Chondrocyte (in vitro differentiated cells): ENCODE results near the gene PTTG1IP. TPM values are rescaled to one million over a fixed set of nuclear protein-coding genes. Genes with fewer than 3 reads are reported as not detected.

ENCODE experiments used
- DNase-seq: peaks from one replicate; pipeline ENCODE4 v3.0.0; 2021; ENCODE audit warnings: mixed read lengths, low spot score
- H3K27ac Mint-ChIP-seq: one replicate; pipeline ENCODE4 v1.8.0; 2021; ENCODE audit warnings: mild to moderate bottlenecking, moderate library complexity, mixed read lengths; ENCODE audit not compliant: unreplicated experiment
- H3K27me3 Mint-ChIP-seq: 2 replicates; pipeline ENCODE4 v1.8.0; 2021; ENCODE audit warnings: low read depth, mixed read lengths
- H3K36me3 Mint-ChIP-seq: 2 replicates; pipeline ENCODE4 v1.8.0; 2021; ENCODE audit warnings: low read depth, mixed read lengths
- H3K4me1 Mint-ChIP-seq: 2 replicates; pipeline ENCODE4 v1.8.0; 2021; ENCODE audit warnings: low read depth, mild to moderate bottlenecking, mixed read lengths
- H3K4me3 Mint-ChIP-seq: one replicate; pipeline ENCODE4 v1.8.0; 2021; ENCODE audit warnings: mild to moderate bottlenecking, moderate library complexity, mixed read lengths; ENCODE audit not compliant: unreplicated experiment
- H3K9me3 Mint-ChIP-seq: 2 replicates; pipeline ENCODE4 v1.8.0; 2021; ENCODE audit warnings: low read depth, mixed read lengths
- CTCF ChIP-seq: fragments of 200-600 bp; sonication (generic); IDR thresholded peaks from 2 replicates; pipeline ENCODE4 v1.5.0; 2021; ENCODE audit warnings: antibody characterized with exemption, mild to moderate bottlenecking, moderate library complexity
- total RNA-seq: library from RNA; stranded (reverse); gene quantifications from 3 replicates; pipeline ENCODE4 v1.2.1, GENCODE V29; 2021

The PTTG1IP gene
- total RNA-seq, 1 donor from 2014 or later, result 329 TPM

DNA sequence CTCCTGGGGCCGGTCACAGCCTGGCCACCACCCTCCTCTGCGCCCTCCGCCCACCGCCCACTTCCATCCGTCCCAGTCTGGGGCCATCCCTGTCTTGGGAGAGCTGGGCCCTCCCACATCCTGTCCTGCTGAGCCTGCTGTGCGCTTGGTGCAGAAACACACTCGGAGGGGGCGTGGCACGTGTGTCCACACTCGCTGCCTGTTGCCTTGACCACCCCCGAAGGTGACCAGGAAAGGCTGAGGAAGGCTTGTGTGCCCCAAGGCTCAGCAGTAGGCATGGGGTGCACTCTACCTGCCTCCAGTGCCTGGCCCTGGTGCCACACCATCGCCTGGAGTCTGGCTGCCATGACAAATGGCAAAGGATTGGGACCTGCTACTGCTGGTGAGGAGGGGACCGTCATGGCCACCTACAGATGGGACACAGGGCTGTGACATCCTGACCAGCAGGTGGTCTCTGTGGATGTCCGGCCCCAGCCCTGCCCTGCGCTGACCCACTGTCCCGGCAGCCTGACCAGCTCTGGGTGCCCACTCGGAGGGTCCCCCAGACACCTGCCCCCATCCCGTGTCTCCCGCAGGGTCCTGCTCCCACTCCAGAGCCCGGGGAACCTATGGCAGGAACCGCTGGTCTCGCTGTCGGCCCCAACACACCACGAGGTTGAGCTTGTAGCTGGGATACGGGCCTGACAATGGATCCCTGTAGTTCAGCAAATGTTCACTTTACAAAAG is 23.2 kb upstream of the PTTG1IP start:
- TF ChIP-seq CTCF, result no peak
- Mint-ChIP-seq H3K27ac (no peak overlapping the region), H3K27me3 (peaks cover 43% of the 10 kb centered on the region), H3K4me3 (no peak overlapping the region), H3K9me3 (no peaks in the 10 kb centered on the region), H3K36me3 (no peaks in the 10 kb centered on the region), H3K4me1 (no peaks in the 10 kb centered on the region)
- DNase-seq, result peak; percentile 87

- no peaks in the 10 kb centered on the region for H3K4me1 Mint-ChIP-seq
- TF ChIP-seq CTCF, result no peak
- DNase-seq, result peak; percentile 60
- no peak overlapping the region for H3K4me3 Mint-ChIP-seq
- peaks cover 40% of the 10 kb centered on the region for H3K27me3 Mint-ChIP-seq
- H3K36me3 Mint-ChIP-seq, result no peaks in the 10 kb centered on the region
- no peak overlapping the region for H3K27ac Mint-ChIP-seq
- H3K9me3 Mint-ChIP-seq, result no peaks in the 10 kb centered on the region
Observed at GRCh38 chr21:44895859-44896258, 22.4 kb upstream of the PTTG1IP start.

DNA sequence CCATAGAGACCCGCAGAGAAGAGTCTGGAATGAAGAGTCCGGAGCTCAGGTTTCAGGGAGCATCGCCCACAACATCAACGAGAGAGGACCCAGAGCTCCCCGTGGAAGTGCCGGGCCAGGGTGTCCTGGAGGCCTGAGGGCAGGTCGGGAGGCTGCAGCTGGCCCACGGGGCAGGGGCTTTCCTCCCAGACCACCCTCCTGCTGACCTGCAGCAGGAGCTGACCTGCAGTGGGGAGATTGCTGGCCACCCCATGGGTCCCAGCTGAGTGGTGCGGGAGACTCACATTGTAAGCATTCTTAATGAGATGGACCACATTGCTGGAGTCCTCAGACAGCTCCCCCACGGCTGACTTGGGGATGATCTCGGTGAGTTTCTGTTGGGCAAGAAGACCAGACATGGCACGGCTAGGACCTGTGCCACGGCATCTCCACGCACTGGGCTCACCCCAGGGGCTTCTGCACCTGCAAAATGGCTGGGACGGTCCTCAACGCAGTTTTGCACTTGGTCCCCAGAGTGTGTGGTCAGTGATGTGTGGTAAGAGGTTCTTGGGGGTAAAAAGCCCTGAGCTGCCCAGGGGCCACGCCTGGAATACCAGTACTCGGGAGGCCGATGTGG is 21.3 kb upstream of the PTTG1IP start:
- Mint-ChIP-seq H3K36me3 (no peaks in the 10 kb centered on the region), H3K27me3 (peaks cover 40% of the 10 kb centered on the region), H3K4me1 (no peaks in the 10 kb centered on the region), H3K27ac (no peak overlapping the region), H3K9me3 (no peaks in the 10 kb centered on the region), H3K4me3 (no peak overlapping the region)
- DNase-seq, result peak; percentile 58
- TF ChIP-seq CTCF, result no peak

- H3K9me3 Mint-ChIP-seq, result no peaks in the 10 kb centered on the region
- peaks cover 37% of the 10 kb centered on the region for H3K27me3 Mint-ChIP-seq
- no peak for DNase-seq
- H3K4me1 Mint-ChIP-seq, result no peaks in the 10 kb centered on the region
- H3K27ac Mint-ChIP-seq, result no peak overlapping the region
- TF ChIP-seq CTCF, result no peak
- H3K4me3 Mint-ChIP-seq, result no peak overlapping the region
- no peaks in the 10 kb centered on the region for H3K36me3 Mint-ChIP-seq
Observed at GRCh38 chr21:44893948-44894656, 20.6 kb upstream of the PTTG1IP start.

DNA sequence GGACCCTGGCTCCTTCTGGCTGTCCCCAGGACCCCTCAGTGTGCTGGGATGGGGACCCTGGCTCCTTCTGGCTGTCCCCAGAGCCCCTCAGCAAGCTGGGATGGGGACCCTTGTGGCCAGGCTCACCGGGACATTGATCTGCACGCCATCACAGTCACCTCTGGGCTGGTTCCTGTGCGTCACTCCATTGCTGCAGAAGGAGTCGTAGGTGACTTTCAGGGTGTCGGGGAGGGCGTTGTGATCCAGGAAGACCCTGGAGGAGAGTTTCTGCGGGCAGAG is 19.7 kb upstream of the PTTG1IP start:
- DNase-seq, result no peak
- Mint-ChIP-seq H3K9me3 (no peaks in the 10 kb centered on the region), H3K36me3 (no peaks in the 10 kb centered on the region), H3K27me3 (peaks cover 33% of the 10 kb centered on the region), H3K27ac (no peak overlapping the region), H3K4me3 (no peak overlapping the region), H3K4me1 (no peaks in the 10 kb centered on the region)
- no peak for TF ChIP-seq CTCF
